ENCODE data around the gene NNMT. TPM values are rescaled to one million over a fixed set of nuclear protein-coding genes. Genes with fewer than 3 reads are reported as not detected.

The NNMT gene
- total RNA-seq (100 to 1,000 TPM; 597 to 862 TPM), polyA plus RNA-seq (1,000 to 10,000 TPM in 1 of 2 donors, 100 to 1,000 TPM in 1; 405 to 1,814 TPM)
- long read RNA-seq, donor 1, transcript NNMT-201 (3 exons, 1,610 nt), result major isoform, 552 of 630 reads
- long read RNA-seq, donor 1, partial matches to known transcripts, result 8 of 630 reads
- long read RNA-seq, donor 1, other reads (novel, unspliced or antisense), result 64 of 630 reads
- long read RNA-seq, donor 2, transcript NNMT-201 (3 exons, 1,610 nt), result major isoform, 127 of 156 reads
- long read RNA-seq, donor 2, partial matches to known transcripts, result 2 of 156 reads
- long read RNA-seq, donor 2, other reads (novel, unspliced or antisense), result 23 of 156 reads

DNA sequence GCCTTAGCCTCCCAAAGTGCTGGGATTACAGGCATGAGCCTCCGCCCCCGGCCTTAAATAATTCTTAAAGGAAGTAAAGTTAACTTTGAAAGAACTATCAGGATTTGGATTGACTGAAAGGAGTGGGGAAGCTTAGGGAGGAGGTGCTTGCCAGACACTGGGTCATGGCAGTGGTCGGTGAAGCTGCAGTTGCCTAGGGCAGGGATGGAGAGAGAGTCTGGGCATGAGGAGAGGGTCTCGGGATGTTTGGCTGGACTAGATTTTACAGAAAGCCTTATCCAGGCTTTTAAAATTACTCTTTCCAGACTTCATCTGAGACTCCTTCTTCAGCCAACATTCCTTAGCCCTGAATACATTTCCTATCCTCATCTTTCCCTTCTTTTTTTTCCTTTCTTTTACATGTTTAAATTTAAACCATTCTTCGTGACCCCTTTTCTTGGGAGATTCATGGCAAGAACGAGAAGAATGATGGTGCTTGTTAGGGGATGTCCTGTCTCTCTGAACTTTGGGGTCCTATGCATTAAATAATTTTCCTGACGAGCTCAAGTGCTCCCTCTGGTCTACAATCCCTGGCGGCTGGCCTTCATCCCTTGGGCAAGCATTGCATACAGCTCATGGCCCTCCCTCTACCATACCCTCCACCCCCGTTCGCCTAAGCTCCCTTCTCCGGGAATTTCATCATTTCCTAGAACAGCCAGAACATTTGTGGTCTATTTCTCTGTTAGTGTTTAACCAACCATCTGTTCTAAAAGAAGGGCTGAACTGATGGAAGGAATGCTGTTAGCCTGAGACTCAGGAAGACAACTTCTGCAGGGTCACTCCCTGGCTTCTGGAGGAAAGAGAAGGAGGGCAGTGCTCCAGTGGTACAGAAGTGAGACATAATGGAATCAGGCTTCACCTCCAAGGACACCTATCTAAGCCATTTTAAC, at the start of gene NNMT:
Gene NNMT (plus strand): TSS at position 724 of the 929 bp plus-strand sequence. CDS start 158 bp downstream, at position 882.
- no peaks in the 10 kb centered on the region for H3K9me3 ChIP-seq (ENCODE audit: control insufficient read depth, low read length)
- H3K27me3 ChIP-seq (ENCODE audit: control insufficient read depth in 1 of 2, insufficient read depth in 2 of 2, low read length in 1 of 2), result no peaks in the 10 kb centered on the region
- DNase-seq (peak; percentile 91), ATAC-seq (ENCODE audit: low FRiP score) (peak; percentile 90)
- intact Hi-C loops (cut with DNase I), result loop anchor here (2.0 to 10.0 kb wide), 3 partner anchors 13 to 2001 kb away; partner anchors contain the start of genes C11orf71 (in 1 of the 2) and RBM7 (in 1 of the 2)
- peak within 1 kb of the TSS; percentile 90 to 100 for H3K27ac ChIP-seq (ENCODE audit: low read depth in 1 of 2, low read length in 2 of 2)
- H3K4me3 ChIP-seq (ENCODE audit: low read length in 2 of 2), result peak within 1 kb of the TSS; percentile 95 to 99
- H3K4me1 ChIP-seq (ENCODE audit: control insufficient read depth in 1 of 2, insufficient read depth in 2 of 2, low read length in 2 of 2), result no peaks in the 10 kb centered on the region
- 1 to 5% methylated on average over 11 of the region's 11 CpGs for WGBS, 2 donors
- peaks cover 0 to 2% of the 10 kb centered on the region in 2 donors for H3K36me3 ChIP-seq (ENCODE audit: control insufficient read depth in 1 of 2, insufficient read depth in 2 of 2, low read length in 1 of 2)

DNA sequence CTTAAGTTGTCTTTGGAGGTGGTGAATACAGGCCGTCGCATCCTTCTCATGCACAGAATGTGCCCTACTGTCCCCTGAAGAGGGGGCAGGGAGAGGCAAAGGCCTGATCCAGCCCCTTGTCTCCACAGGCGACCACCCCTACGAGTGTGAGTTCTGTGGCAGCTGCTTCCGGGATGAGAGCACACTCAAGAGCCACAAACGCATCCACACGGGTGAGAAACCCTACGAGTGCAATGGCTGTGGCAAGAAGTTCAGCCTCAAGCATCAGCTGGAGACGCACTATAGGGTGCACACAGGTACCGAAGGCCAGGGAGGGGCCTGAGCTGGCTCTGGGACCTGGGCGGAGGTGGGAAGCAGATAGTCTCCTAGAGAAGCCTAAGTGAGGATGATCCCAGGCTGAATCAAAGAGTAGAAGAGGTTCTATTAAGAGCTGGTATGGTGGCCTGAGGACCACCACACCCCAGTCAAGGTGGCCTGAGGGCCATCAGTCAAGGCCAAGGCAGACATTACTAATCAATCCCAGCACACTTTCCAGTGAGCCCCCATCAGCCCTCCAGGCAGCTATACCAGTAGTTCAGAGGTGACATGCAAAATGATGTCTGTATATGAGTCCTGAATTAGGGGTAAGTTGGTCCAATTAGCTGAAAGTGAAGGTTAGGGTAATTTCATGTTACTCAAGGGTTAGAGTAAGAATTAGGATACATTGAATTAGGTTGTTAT, 49.0 kb upstream of the NNMT start:
- Histone ChIP-seq H3K9me3 (ENCODE audit: control insufficient read depth, low read length) (no peaks in the 10 kb centered on the region), H3K4me3 (ENCODE audit: low read length in 2 of 2) (no peak overlapping the region), H3K27me3 (ENCODE audit: control insufficient read depth in 1 of 2, insufficient read depth in 2 of 2, low read length in 1 of 2) (no peaks in the 10 kb centered on the region), H3K27ac (ENCODE audit: low read depth in 1 of 2, low read length in 2 of 2) (no peak overlapping the region), H3K36me3 (ENCODE audit: control insufficient read depth in 1 of 2, insufficient read depth in 2 of 2, low read length in 1 of 2) (peaks cover 0 to 23% of the 10 kb centered on the region in 2 donors), H3K4me1 (ENCODE audit: control insufficient read depth in 1 of 2, insufficient read depth in 2 of 2, low read length in 2 of 2) (no peaks in the 10 kb centered on the region)
- no peak for ATAC-seq (ENCODE audit: low FRiP score)
- no peak for DNase-seq
- intact Hi-C loops (cut with DNase I), result no loop called here
- WGBS, 2 donors, result 92% methylated on average over 11 of the region's 11 CpGs

DNA sequence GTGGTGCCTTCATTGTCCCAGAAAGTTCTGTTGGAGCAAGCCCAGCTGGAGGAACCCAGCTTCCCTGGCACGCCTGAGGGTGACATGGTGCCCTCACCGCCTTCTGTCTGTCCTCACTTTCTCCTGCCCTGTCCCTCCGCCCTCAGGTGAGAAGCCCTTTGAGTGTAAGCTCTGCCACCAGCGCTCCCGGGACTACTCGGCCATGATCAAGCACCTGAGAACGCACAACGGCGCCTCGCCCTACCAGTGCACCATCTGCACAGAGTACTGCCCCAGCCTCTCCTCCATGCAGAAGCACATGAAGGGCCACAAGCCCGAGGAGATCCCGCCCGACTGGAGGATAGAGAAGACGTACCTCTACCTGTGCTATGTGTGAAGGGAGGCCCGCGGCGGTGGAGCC, 46.0 kb upstream of the NNMT start:
- ATAC-seq (ENCODE audit: low FRiP score), result peak; percentile 9
- H3K9me3 ChIP-seq (ENCODE audit: control insufficient read depth, low read length), result no peaks in the 10 kb centered on the region
- no peaks in the 10 kb centered on the region for H3K4me1 ChIP-seq (ENCODE audit: control insufficient read depth in 1 of 2, insufficient read depth in 2 of 2, low read length in 2 of 2)
- peaks cover 0 to 12% of the 10 kb centered on the region in 2 donors for H3K36me3 ChIP-seq (ENCODE audit: control insufficient read depth in 1 of 2, insufficient read depth in 2 of 2, low read length in 1 of 2)
- no peaks in the 10 kb centered on the region for H3K27me3 ChIP-seq (ENCODE audit: control insufficient read depth in 1 of 2, insufficient read depth in 2 of 2, low read length in 1 of 2)
- H3K4me3 ChIP-seq (ENCODE audit: low read length in 2 of 2), result no peak overlapping the region
- H3K27ac ChIP-seq (ENCODE audit: low read depth in 1 of 2, low read length in 2 of 2), result no peak overlapping the region
- WGBS, 2 donors, result 92 to 93% methylated on average over 17 of the region's 17 CpGs
- intact Hi-C loops (cut with DNase I), result no loop called here
- DNase-seq, result no peak

DNA sequence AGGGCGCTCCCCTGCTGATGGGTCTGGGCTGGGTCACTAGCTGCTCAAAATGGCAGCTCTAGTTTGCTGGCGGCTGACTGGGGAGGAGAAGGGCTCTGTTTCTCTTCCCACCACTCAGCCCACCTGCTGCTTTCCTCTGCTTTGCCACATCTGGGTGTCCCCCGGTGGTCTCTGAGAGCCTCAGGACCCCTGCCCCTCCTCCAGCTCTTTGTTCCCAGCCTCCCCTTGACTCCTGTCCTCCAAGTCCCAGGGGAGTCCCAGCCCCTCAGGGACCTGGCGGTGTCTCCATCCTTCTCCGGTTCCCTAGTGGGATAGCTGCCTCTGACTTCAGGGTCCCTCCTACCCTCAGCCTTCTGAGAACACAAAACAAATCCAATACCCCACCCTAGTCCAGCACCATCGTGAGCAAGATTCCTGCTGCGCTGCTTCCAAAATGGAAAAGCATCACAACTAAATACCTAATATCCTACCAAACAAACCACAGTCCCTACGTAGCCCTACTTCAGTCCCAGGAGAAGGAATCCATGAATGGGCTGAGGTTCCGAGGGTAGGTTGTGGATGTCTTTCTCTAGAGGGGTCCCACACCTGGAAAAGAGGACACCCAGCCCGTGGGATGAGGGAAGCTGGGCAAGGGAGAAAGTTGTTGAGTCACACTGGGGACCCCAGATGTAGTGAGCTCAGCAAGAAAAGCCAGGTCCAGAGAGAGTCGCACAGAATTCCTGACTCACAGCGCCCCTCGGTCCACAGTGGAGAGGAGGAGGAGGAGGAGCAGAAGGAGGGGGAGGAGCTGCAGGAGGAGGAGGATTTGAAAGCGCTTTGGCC, 45.0 kb upstream of the NNMT start:
- H3K4me1 ChIP-seq (ENCODE audit: control insufficient read depth in 1 of 2, insufficient read depth in 2 of 2, low read length in 2 of 2), result no peaks in the 10 kb centered on the region
- H3K4me3 ChIP-seq (ENCODE audit: low read length in 2 of 2), result no peak overlapping the region
- H3K36me3 ChIP-seq (ENCODE audit: control insufficient read depth in 1 of 2, insufficient read depth in 2 of 2, low read length in 1 of 2), result peaks cover 0 to 9% of the 10 kb centered on the region in 2 donors
- peak; percentile 75 for ATAC-seq (ENCODE audit: low FRiP score)
- H3K27me3 ChIP-seq (ENCODE audit: control insufficient read depth in 1 of 2, insufficient read depth in 2 of 2, low read length in 1 of 2), result no peaks in the 10 kb centered on the region
- peak overlapping the region in 1 of 2 donors; percentile 36 for H3K27ac ChIP-seq (ENCODE audit: low read depth in 1 of 2, low read length in 2 of 2)
- no peaks in the 10 kb centered on the region for H3K9me3 ChIP-seq (ENCODE audit: control insufficient read depth, low read length)
- DNase-seq, result peak; percentile 61 to 85
- intact Hi-C loops (cut with DNase I), result no loop called here
- WGBS, 2 donors, result 50 to 57% methylated on average over 14 of the region's 14 CpGs

DNA sequence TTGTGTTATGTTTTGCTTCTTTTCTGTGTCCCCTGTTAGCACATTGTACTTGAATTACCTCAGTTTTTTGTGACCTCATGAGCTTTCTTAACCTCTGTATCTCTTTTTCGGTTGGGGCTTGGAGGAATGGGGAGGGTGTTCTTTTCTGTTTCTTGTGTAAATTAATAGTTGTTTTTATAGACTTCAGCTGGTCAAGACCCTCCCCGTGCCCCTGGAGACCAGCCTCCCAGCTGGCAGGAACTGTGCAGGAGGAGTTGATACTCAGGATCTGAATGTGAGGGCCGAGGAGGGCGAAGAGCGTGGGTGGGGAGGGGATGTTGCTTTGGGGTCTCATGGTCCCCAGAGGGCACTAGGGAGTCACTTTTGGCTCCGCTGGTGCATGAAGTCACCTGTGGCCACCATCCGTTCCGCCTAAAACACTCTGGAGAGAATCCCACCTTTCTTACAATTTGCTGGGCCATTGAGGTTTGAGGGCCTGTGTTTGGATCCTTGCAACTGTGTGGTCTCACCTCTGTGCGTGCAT, 44.3 kb upstream of the NNMT start:
- intact Hi-C loops (cut with DNase I), result no loop called here
- no peak for ATAC-seq (ENCODE audit: low FRiP score)
- Histone ChIP-seq H3K27ac (ENCODE audit: low read depth in 1 of 2, low read length in 2 of 2) (peak overlapping the region in 1 of 2 donors; percentile 15), H3K4me1 (ENCODE audit: control insufficient read depth in 1 of 2, insufficient read depth in 2 of 2, low read length in 2 of 2) (peaks cover 0 to 1% of the 10 kb centered on the region in 2 donors), H3K4me3 (ENCODE audit: low read length in 2 of 2) (no peak overlapping the region), H3K27me3 (ENCODE audit: control insufficient read depth in 1 of 2, insufficient read depth in 2 of 2, low read length in 1 of 2) (no peaks in the 10 kb centered on the region), H3K9me3 (ENCODE audit: control insufficient read depth, low read length) (no peaks in the 10 kb centered on the region), H3K36me3 (ENCODE audit: control insufficient read depth in 1 of 2, insufficient read depth in 2 of 2, low read length in 1 of 2) (peaks cover 0 to 7% of the 10 kb centered on the region in 2 donors)
- WGBS, 2 donors, result 38 to 46% methylated on average over 9 of the region's 9 CpGs
- DNase-seq, result peak in 1 of 2 donors; percentile 66

DNA sequence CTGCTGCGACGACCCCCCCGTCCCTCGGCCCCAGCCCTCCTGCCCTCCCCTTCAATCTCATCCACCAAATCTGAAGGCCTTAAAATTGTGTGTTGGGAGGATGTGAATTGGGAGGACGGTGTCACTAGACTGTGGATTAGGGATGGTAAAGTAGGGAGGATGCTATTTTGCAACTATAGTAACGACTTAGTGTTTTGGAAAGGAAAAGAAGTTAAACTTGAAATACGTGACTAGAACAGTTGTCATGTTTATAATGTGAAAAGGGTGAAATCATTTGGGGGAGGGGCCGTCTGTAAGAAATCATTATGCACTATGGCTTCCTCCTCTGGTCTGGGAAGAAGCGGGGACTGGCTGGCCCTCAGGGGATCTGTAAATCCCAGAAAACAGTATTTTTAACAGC, 43.4 kb upstream of the NNMT start:
- H3K9me3 ChIP-seq (ENCODE audit: control insufficient read depth, low read length), result no peaks in the 10 kb centered on the region
- ATAC-seq (ENCODE audit: low FRiP score), result no peak
- H3K27ac ChIP-seq (ENCODE audit: low read depth in 1 of 2, low read length in 2 of 2), result no peak overlapping the region
- H3K4me1 ChIP-seq (ENCODE audit: control insufficient read depth in 1 of 2, insufficient read depth in 2 of 2, low read length in 2 of 2), result peaks cover 0 to 8% of the 10 kb centered on the region in 2 donors
- WGBS, 2 donors, result 59 to 73% methylated on average over 9 of the region's 9 CpGs
- H3K36me3 ChIP-seq (ENCODE audit: control insufficient read depth in 1 of 2, insufficient read depth in 2 of 2, low read length in 1 of 2), result peaks cover 0 to 5% of the 10 kb centered on the region in 2 donors
- intact Hi-C loops (cut with DNase I), result no loop called here
- H3K4me3 ChIP-seq (ENCODE audit: low read length in 2 of 2), result no peak overlapping the region
- no peaks in the 10 kb centered on the region for H3K27me3 ChIP-seq (ENCODE audit: control insufficient read depth in 1 of 2, insufficient read depth in 2 of 2, low read length in 1 of 2)
- DNase-seq, result no peak

DNA sequence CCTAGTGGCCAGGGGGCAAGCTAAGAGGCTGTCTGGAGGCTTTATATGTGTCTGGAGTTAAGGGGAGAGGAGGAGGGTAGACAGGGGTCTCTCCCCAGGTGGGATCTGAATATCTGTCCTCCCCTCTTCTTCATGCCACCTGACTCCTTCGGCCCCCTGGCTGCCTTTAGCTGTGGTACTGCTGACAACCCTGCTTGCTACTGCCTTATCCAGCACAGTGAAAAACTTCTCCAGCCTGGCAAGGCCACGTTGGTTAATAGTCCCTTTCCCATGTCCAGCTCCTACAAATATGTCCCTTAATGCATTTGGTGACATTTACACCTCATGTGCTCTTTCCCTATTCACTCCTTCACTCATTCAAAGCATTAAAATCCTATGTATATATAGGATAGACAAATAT, 42.4 kb upstream of the NNMT start:
- Histone ChIP-seq H3K36me3 (ENCODE audit: control insufficient read depth in 1 of 2, insufficient read depth in 2 of 2, low read length in 1 of 2) (peaks cover 0 to 3% of the 10 kb centered on the region in 2 donors), H3K4me3 (ENCODE audit: low read length in 2 of 2) (no peak overlapping the region), H3K27ac (ENCODE audit: low read depth in 1 of 2, low read length in 2 of 2) (no peak overlapping the region), H3K27me3 (ENCODE audit: control insufficient read depth in 1 of 2, insufficient read depth in 2 of 2, low read length in 1 of 2) (no peaks in the 10 kb centered on the region), H3K4me1 (ENCODE audit: control insufficient read depth in 1 of 2, insufficient read depth in 2 of 2, low read length in 2 of 2) (peaks cover 0 to 8% of the 10 kb centered on the region in 2 donors), H3K9me3 (ENCODE audit: control insufficient read depth, low read length) (no peaks in the 10 kb centered on the region)
- ATAC-seq (ENCODE audit: low FRiP score), result no peak
- 37 to 40% methylated on average over 2 of the region's 2 CpGs for WGBS, 2 donors
- DNase-seq, result no peak
- intact Hi-C loops (cut with DNase I), result no loop called here
